K562 (cell line): ENCODE data around the gene C11orf98. TPM values are rescaled to one million over a fixed set of nuclear protein-coding genes. Genes with fewer than 3 reads are reported as not detected.

ENCODE experiments used
- COPS2 ChIP-seq: fragments of 450-650 bp; conservative IDR thresholded peaks from 2 replicates; pipeline ENCODE4 v1.6.1; 2016; ENCODE audit warnings: mild to moderate bottlenecking, moderate library complexity
- CSDE1 ChIP-seq, 2 experiments: fragments of 450-650 bp; IDR thresholded peaks; 2 replicates each; pipeline ENCODE4 v1.6.1; 2016; ENCODE audit warnings: mild to moderate bottlenecking in 1 of 2
- ETV5 ChIP-seq: sonication (generic); formaldehyde crosslinking; IDR thresholded peaks from 2 replicates; pipeline ENCODE4 v1.4.0; 2020; ENCODE audit warnings: low read depth, mild to moderate bottlenecking, missing genetic modification reagents
- HNRNPH1 ChIP-seq: fragments of 200-400 bp; formaldehyde crosslinking; optimal IDR thresholded peaks from 2 replicates; pipeline ENCODE3; 2017; ENCODE audit warnings: low read depth, mild to moderate bottlenecking, low read length, moderate library complexity
- IRF1 ChIP-seq: sonication (generic); formaldehyde crosslinking; IDR thresholded peaks from 2 replicates; pipeline ENCODE4 v1.8.0; 2022; ENCODE audit warnings: missing genetic modification reagents, mild to moderate bottlenecking, borderline replicate concordance
- KDM5B ChIP-seq: fragments of 200-600 bp; sonication (generic); IDR thresholded peaks from 2 replicates; pipeline ENCODE4 v1.6.1; 2012; ENCODE audit warnings: low read depth, mild to moderate bottlenecking, moderate library complexity, low read length, control low read depth, inconsistent platforms; ENCODE audit not compliant: insufficient replicate concordance
- MCM3 ChIP-seq: fragments of 450-650 bp; IDR thresholded peaks from 2 replicates; pipeline ENCODE4 v1.6.1; 2016
- MYC ChIP-seq, 2 experiments: fragments of 250-450 bp in 1 of 2; sonication (Bioruptor Pico) in 1 of 2; IDR thresholded peaks; 2 replicates each; pipeline versions ENCODE4 v1.5.1 to v1.6.1; 2012 to 2021; ENCODE audit warnings: low read depth in 2 of 2, borderline replicate concordance in 1 of 2, improper control_type of control experiment in 1 of 2, low read length in 1 of 2, mild to moderate bottlenecking in 1 of 2, moderate library complexity in 1 of 2
- PML ChIP-seq: IDR thresholded peaks from 2 replicates; pipeline ENCODE4 v1.6.1; 2012; ENCODE audit warnings: low read length, inconsistent platforms
- POU5F1 ChIP-seq: fragments of 150-350 bp; IDR thresholded peaks from 2 replicates; pipeline ENCODE4 v1.6.1; 2014; ENCODE audit warnings: borderline replicate concordance, low read length, low read depth, mild to moderate bottlenecking; ENCODE audit not compliant: partially characterized antibody
- RB1 ChIP-seq: fragments of 450-650 bp; IDR thresholded peaks from 2 replicates; pipeline ENCODE4 v1.6.1; 2017; ENCODE audit warnings: low read depth, mild to moderate bottlenecking
- RNF2 ChIP-seq: sonication (generic); IDR thresholded peaks from 2 replicates; pipeline ENCODE4 v1.6.1; 2016
- SAFB ChIP-seq: fragments of 200-400 bp; formaldehyde crosslinking; IDR thresholded peaks from 2 replicates; pipeline ENCODE4 v1.6.1; 2017; ENCODE audit warnings: low read depth, low read length, borderline replicate concordance
- SRSF7 ChIP-seq: fragments of 200-400 bp; formaldehyde crosslinking; optimal IDR thresholded peaks from 2 replicates; pipeline ENCODE3; 2017; ENCODE audit warnings: mild to moderate bottlenecking, low read depth, low read length
- XRCC5 ChIP-seq: fragments of 200-400 bp; formaldehyde crosslinking; IDR thresholded peaks from 2 replicates; pipeline ENCODE4 v1.6.1; 2017; ENCODE audit warnings: low read depth, mild to moderate bottlenecking, low read length
- ZBED1 ChIP-seq: IDR thresholded peaks from 2 replicates; pipeline ENCODE4 v1.6.1; 2014
- ZNF384 ChIP-seq: IDR thresholded peaks from 2 replicates; pipeline ENCODE4 v1.6.1; 2012; ENCODE audit warnings: low read depth, low read length, improper control_type of control experiment
- ZNF408 ChIP-seq: fragments of 250-450 bp; sonication (Bioruptor Pico); IDR thresholded peaks from 2 replicates; pipeline ENCODE4 v1.4.0; 2020; ENCODE audit warnings: low read depth, mild to moderate bottlenecking, moderate library complexity
- ZNF764 ChIP-seq: fragments of 250-450 bp; sonication (Bioruptor Pico); IDR thresholded peaks from 2 replicates; pipeline ENCODE4 v1.4.0; 2020; ENCODE audit warnings: low read depth, mild to moderate bottlenecking, moderate library complexity
- polyA plus RNA-seq, 8 experiments: library from polyadenylated mRNA; depleted of rRNA in 4 of 8; stranded (reverse) in 5 of 8; unstranded in 3 of 8; fragments of >200 nt; fragmentation: Nextera tagmentation in 2 of 8; fragmentation: Illumina TruSeq in 1 of 8; extraction: Ambion mirVana in 2 of 8; extraction: Trizol in 1 of 8; gene quantifications; 2 replicates each; pipeline versions ENCODE4 v1.2.1 to v1.2.3, GENCODE V29; 2011 to 2014; ENCODE audit warnings: inconsistent platforms in 1 of 8, missing spikeins in 1 of 8
- total RNA-seq, 7 experiments: library from RNA; depleted of rRNA in 6 of 7; stranded (reverse); fragments of >200 nt in 6 of 7; fragmentation: Illumina TruSeq in 2 of 7; extraction: Trizol in 2 of 7; gene quantifications; 2 replicates each; pipeline versions ENCODE4 v1.2.1 to v1.2.3, GENCODE V29; 2011 to 2021; ENCODE audit warnings: low replicate concordance in 1 of 7
- TF ChIP-seq, protein P1 (sequence below): fragments of 250-450 bp; sonication (Bioruptor Pico); IDR thresholded peaks from 2 replicates; pipeline ENCODE4 v1.8.0; 2022; ENCODE audit warnings: inconsistent platforms, mild to moderate bottlenecking, moderate library complexity, borderline replicate concordance
- TF ChIP-seq, protein P2 (sequence below): fragments of 150-350 bp; IDR thresholded peaks from 2 replicates; pipeline ENCODE4 v1.6.1; 2014; ENCODE audit warnings: low read depth, mild to moderate bottlenecking, low read length, borderline replicate concordance

The C11orf98 gene
- total and polyA plus RNA-seq, 9 of the 15 experiments (the other 6 are each of a cell fraction or from before 2014, with no cell fraction given): 103 to 352 (median 218) TPM

DNA sequence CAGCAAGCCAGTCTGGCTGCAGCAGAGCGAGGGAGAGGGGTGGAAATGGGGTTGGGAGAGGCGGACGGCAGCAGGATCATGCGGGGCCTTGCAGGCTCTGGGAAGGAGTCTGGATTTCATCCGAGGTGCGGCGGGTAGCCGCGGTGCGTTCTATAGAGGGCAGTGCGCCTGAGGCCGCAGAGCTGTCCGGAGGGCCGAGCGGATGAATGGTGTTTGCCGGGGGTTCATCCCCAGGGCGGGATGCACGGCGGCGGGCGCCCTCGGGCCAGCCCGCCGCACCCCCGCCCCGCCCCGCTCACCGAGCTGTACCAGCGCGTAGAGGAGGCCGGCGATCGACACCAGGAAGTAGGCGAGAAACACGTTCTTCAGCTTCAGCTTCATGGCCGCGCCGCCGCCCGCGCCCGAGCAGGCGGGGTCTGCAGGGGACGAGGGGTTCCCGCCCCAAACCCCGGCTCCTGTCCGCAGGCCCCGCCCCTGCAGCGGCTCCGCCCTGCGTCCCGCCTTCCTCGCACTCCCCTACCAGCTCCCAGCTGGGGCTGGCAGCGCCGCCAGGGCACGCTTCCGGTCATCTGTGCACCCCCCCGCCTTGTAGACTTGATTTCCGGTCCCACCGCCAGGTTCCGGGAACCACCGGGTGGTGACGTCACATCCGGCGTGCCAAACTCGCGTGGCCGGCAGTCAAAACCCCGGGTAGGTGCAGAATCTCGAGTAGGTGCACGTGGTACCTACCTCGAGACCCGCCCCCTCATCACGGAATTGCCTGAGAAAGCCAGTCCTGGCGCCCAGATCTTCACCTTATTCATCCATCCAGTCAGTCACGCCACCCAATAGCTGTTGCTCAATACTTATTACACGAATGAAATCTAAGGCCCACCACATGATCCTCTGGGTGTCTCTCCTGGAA lies 43.2 kb downstream of the C11orf98 start, which contains the start of gene B3GAT3 (continued):
- TF ChIP-seq ZNF408 (no peak), KDM5B (peak; percentile 50), ZNF384 (no peak), CSDE1 (IDR thresholded peaks at IDR 0.05) (no peak; a peak in 1 of 4 replicates), MYC (IDR thresholded peaks at IDR 0.05; ENCODE audit: low read depth, low read length) (peak; percentile 94), MYC (CRISPR knock-in tag; IDR thresholded peaks at IDR 0.05; ENCODE audit: borderline replicate concordance, low read depth) (peak; percentile 81; the same call in 1 of the 2 replicates), ETV5 (CRISPR knock-in tag) (peak; percentile 99), COPS2 (no peak), RNF2 (peak; percentile 75), SAFB (peak; percentile 65; the same call in 1 of the 2 replicates), ZBED1 (no peak), POU5F1 (no peak), RB1 (peak; percentile 68), ZNF764 (CRISPR knock-in tag) (no peak), MCM3 (no peak), SRSF7 (no peak), PML (peak; percentile 57; the same call in 1 of the 2 replicates), HNRNPH1 (no peak), IRF1 (CRISPR knock-in tag) (no peak), XRCC5 (peak; percentile 63; the same call in 1 of the 2 replicates)
- TF ChIP-seq, protein P1, sequence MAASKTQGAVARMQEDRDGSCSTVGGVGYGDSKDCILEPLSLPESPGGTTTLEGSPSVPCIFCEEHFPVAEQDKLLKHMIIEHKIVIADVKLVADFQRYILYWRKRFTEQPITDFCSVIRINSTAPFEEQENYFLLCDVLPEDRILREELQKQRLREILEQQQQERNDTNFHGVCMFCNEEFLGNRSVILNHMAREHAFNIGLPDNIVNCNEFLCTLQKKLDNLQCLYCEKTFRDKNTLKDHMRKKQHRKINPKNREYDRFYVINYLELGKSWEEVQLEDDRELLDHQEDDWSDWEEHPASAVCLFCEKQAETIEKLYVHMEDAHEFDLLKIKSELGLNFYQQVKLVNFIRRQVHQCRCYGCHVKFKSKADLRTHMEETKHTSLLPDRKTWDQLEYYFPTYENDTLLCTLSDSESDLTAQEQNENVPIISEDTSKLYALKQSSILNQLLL (CRISPR knock-in tag): no peak
- TF ChIP-seq, protein P2, sequence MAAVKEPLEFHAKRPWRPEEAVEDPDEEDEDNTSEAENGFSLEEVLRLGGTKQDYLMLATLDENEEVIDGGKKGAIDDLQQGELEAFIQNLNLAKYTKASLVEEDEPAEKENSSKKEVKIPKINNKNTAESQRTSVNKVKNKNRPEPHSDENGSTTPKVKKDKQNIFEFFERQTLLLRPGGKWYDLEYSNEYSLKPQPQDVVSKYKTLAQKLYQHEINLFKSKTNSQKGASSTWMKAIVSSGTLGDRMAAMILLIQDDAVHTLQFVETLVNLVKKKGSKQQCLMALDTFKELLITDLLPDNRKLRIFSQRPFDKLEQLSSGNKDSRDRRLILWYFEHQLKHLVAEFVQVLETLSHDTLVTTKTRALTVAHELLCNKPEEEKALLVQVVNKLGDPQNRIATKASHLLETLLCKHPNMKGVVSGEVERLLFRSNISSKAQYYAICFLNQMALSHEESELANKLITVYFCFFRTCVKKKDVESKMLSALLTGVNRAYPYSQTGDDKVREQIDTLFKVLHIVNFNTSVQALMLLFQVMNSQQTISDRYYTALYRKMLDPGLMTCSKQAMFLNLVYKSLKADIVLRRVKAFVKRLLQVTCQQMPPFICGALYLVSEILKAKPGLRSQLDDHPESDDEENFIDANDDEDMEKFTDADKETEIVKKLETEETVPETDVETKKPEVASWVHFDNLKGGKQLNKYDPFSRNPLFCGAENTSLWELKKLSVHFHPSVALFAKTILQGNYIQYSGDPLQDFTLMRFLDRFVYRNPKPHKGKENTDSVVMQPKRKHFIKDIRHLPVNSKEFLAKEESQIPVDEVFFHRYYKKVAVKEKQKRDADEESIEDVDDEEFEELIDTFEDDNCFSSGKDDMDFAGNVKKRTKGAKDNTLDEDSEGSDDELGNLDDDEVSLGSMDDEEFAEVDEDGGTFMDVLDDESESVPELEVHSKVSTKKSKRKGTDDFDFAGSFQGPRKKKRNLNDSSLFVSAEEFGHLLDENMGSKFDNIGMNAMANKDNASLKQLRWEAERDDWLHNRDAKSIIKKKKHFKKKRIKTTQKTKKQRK: no peak
